ENCODE data around the gene CHN2. TPM values are rescaled to one million over a fixed set of nuclear protein-coding genes. Genes with fewer than 3 reads are reported as not detected.

CHN2 gene
- total RNA-seq = 0.15 TPM in 1 of 2 replicates, not detected in the other

GRCh38 chr7:29194594-29195427 is at the start of gene CHN2:
TSS of gene CHN2 (plus strand) at chr7:29194775.

GRCh38 chr7:29146057-29146706 is 48.4 kb upstream of the CHN2 start, which contains the start of gene CPVL:
TSS of gene CPVL (minus strand) at chr7:29146537. CDS start at chr7:29121061, 25,476 bp downstream.

Other genes with a start within 250 kb of the CHN2 start
- not detected in 2 replicates for gene TRIL, start 236.4 kb upstream of the CHN2 start, total RNA-seq
- 0.23 and 3.3 TPM in 2 replicates for gene CPVL, start 48.2 kb upstream of the CHN2 start, total RNA-seq

Measured in hair follicular keratinocyte (primary cell).